ENCODE data around the gene NBPF9.
"Not testable (repeated sequence)": the region's sequence is repeated elsewhere in the genome, so short reads cannot be mapped to it uniquely, and the experiment has no call there.

Gene NBPF9

GRCh38 chr1:149103109-149104081 is at the start of gene NBPF9:
NBPF9 (minus strand) TSS chr1:149103551; CDS start chr1:149082139, 21,412 bp downstream.
- peak; percentile 52 for DNase-seq

- not testable (repeated sequence) for DNase-seq
Observed at GRCh38 chr1:149149909-149150308, 46.6 kb upstream of the NBPF9 start.

- DNase-seq, result not testable (repeated sequence)
Observed at GRCh38 chr1:149137585-149137984, 34.2 kb upstream of the NBPF9 start.

- DNase-seq, result not testable (repeated sequence)
Observed at GRCh38 chr1:149130938-149131337, 27.6 kb upstream of the NBPF9 start.

GRCh38 chr1:149129245-149129644 is 25.9 kb upstream of the NBPF9 start:
- not testable (repeated sequence) for DNase-seq

GRCh38 chr1:149126555-149127145 is 23.3 kb upstream of the NBPF9 start:
- DNase-seq, result not testable (repeated sequence)

- DNase-seq, result peak; percentile 22
Observed at GRCh38 chr1:149123948-149124926, 20.9 kb upstream of the NBPF9 start.

GRCh38 chr1:149112828-149113227 is 9.5 kb upstream of the NBPF9 start:
- DNase-seq, result not testable (repeated sequence)

- not testable (repeated sequence) for DNase-seq
Observed at GRCh38 chr1:149110343-149110742, 7.0 kb upstream of the NBPF9 start.

GRCh38 chr1:149102574-149102973 is 777 bp downstream of the NBPF9 start:
- DNase-seq, result peak; percentile 34

- not testable (repeated sequence) for DNase-seq
Observed at GRCh38 chr1:149098276-149098675, 5.1 kb downstream of the NBPF9 start.

- DNase-seq, result not testable (repeated sequence)
Observed at GRCh38 chr1:149093155-149093554, 10.2 kb downstream of the NBPF9 start.

GRCh38 chr1:149075505-149076127 is 27.7 kb downstream of the NBPF9 start:
- not testable (repeated sequence) for DNase-seq

GRCh38 chr1:149064611-149065010 is 38.7 kb downstream of the NBPF9 start:
- DNase-seq, result not testable (repeated sequence)

- not testable (repeated sequence) for DNase-seq
Observed at GRCh38 chr1:149043056-149043455, 60.3 kb downstream of the NBPF9 start.

- DNase-seq, result not testable (repeated sequence)
Observed at GRCh38 chr1:149033916-149034315, 69.4 kb downstream of the NBPF9 start.

- not testable (repeated sequence) for DNase-seq
Observed at GRCh38 chr1:149024327-149024726, 79.0 kb downstream of the NBPF9 start.

GRCh38 chr1:149018577-149018976 is 84.8 kb downstream of the NBPF9 start:
- not testable (repeated sequence) for DNase-seq

- not testable (repeated sequence) for DNase-seq
Observed at GRCh38 chr1:149016626-149017025, 86.7 kb downstream of the NBPF9 start.

GRCh38 chr1:149015522-149015921 is 87.8 kb downstream of the NBPF9 start:
- not testable (repeated sequence) for DNase-seq

- not testable (repeated sequence) for DNase-seq
Observed at GRCh38 chr1:149013513-149013912, 89.8 kb downstream of the NBPF9 start.

GRCh38 chr1:149012599-149012998 is 90.8 kb downstream of the NBPF9 start:
- DNase-seq, result not testable (repeated sequence)
